ENCODE data around the gene PPY.

GRCh38 chr17:43932357-43932756 is 9.9 kb downstream of the PPY start:
- no peak for TF ChIP-seq EZH2 (IDR thresholded peaks at IDR 0.05; ENCODE audit: low read length, missing control alignments)
- TF ChIP-seq, protein P1, sequence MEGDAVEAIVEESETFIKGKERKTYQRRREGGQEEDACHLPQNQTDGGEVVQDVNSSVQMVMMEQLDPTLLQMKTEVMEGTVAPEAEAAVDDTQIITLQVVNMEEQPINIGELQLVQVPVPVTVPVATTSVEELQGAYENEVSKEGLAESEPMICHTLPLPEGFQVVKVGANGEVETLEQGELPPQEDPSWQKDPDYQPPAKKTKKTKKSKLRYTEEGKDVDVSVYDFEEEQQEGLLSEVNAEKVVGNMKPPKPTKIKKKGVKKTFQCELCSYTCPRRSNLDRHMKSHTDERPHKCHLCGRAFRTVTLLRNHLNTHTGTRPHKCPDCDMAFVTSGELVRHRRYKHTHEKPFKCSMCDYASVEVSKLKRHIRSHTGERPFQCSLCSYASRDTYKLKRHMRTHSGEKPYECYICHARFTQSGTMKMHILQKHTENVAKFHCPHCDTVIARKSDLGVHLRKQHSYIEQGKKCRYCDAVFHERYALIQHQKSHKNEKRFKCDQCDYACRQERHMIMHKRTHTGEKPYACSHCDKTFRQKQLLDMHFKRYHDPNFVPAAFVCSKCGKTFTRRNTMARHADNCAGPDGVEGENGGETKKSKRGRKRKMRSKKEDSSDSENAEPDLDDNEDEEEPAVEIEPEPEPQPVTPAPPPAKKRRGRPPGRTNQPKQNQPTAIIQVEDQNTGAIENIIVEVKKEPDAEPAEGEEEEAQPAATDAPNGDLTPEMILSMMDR (conservative IDR thresholded peaks at IDR 0.05 in 1 of 2, IDR thresholded peaks at IDR 0.05 in 1 of 2; ENCODE audit: low read depth in 1 of 2, low read length in 2 of 2), result no peak
